HG02840 (cell line): ENCODE measurements around the gene RSPRY1.

Experiments used
- ATAC-seq: cut with Tn5 transposase; IDR thresholded peaks from one replicate; pipeline ENCODE4 v1.9.1; 2021; ENCODE audit warnings: mild to moderate bottlenecking, moderate library complexity, moderate number of reproducible peaks; ENCODE audit not compliant: unreplicated experiment, low FRiP score

The RSPRY1 gene

DNA sequence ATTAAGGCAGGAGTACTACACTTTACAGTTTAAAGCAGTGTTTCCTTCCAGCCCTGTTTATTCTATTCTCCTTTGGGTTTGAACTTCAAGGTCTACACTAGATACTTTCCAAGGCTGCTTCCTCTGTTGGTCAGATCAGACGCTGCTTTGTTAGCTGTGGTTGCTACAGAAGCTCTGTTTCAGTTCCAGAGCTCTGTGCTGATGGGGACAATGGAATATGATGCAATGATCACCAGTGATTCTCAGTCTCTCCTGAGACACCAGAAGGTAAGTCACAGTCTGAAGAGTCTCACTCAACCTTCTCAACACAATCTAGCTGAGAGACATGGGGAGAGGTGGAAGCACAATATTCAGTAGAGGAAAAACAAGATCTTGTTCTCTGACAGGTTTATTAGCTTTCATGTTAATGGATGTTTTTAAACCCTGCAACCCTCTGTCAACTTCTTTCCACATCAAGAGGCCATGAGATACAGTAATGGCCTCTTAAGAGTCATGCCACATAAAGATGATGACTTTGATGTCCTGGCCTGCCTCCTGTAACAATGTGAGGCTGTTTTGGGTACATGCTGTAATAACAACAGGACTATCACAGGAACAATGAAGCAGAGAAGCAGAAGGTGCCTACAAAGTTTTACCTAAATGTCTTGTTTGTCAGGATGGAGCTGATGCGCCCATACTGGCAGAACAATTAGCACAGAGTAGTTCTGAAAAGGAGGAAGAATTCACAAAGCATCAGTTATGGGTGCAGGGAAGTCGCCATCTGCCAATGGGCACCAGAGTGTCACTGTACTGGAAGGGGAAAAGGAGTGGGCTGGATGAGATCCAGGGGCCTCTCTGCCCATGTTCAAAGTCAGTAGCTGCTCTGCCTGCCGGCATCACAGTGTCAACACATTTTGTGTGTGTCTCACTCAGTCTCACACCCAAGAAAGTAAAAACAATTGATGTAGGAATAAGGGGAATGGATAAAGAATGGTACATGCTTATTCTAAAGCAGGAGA is 33.7 kb upstream of the RSPRY1 start:
- ATAC-seq: no peak

DNA sequence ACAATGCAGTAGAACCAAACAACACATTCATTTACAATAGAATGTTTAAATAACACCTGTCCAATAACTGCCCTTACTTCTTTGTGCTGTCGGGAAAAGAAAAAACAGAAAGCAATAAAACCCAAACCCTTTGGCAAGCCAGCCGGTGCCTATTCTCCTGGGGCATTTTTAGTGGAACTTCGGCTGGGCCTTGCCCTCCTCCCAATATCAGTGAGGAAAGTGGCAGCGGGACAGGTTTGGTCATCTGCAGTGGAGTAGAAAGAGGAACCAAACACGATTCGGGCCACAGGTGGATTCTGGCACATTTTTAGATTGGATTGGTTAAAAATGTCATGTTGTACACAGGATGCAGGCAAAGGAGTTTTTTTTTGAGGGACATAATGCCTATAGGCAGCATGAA is 32.3 kb upstream of the RSPRY1 start:
- no peak for ATAC-seq

DNA sequence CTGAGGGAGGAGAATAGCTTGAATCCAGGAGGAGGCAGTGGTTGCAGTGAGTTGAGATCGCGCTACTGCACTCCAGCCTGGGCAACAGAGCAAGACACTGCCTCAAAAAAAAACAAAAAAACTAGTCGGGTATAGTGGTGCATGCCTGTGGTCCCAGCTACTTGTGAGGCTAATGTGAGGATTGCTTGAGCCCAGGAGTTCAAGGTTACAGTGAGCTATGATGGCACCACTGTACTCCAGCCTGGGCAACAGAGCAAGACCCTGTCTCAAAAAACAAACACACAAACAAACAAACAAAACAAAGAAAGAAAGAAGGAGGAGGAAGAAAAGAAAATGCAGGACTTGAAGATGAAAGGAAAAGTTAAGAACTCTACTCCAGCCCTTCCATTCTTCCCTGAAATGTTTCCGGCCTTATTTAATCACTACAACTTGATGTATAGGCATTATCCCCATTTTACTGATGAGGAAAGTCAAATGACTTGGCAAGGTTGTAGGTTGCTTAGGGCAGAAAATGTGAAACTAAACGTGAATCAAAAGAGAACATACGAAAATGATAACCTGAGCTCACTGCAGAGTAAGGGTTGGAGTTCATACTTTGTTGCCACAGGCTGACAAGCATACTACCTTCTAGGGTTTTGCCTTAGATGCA is 30.3 kb upstream of the RSPRY1 start:
- no peak for ATAC-seq

DNA sequence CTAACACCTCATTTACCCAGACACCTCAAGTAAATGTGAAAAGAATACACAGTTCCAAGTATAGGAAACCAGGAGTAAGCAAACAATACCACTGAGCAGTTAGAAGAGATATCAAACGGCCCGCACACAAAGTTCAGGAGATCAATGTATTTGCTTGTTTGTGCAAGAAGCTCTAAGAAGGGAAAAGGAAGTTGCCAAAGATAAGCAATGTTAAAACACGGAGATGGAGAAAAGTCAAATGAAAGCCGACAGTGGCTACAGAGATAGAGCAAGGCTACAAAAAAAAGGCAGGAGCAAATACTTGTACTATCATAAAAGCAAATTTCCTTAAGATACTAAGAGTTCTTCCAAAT is 29.8 kb upstream of the RSPRY1 start:
- no peak for ATAC-seq

DNA sequence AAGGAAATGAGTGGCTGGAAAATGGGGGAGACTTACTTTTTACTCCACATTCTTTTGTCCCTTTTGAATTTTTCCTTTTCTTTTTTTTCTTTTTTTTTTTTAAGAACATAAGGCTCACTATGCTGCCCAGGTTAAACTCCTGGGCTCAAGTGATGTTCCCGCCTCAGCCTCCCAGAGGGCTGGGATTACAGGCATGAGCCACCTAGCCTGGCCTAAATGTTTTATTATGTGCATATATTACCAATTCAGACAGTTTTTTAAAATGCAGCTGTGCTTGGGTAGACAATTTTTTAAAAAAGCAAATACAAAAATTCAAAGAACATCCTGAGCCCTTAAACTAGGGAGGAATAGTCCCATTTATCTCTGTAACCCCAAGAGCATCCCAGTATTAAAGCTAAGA is 28.6 kb upstream of the RSPRY1 start:
- no peak for ATAC-seq

DNA sequence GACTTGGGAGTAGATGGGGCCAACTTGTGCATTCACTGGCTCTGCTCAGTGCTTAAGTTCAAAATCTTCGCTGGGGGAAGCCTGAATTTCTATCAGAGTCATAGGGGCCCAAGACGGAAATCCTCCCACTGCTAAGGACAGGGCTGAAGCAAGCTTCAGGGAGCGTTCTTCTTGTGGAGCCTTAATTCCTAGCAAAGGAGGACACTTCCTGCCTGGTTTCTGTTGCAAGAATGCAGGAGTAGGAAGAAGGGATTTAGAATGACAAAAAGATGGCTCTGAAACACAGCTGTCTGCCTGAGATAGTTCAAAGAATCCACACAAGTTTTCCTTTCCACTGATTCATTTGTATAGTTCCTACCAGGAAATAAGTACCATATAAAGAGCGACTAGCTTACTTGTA is 26.7 kb upstream of the RSPRY1 start:
- ATAC-seq: no peak

DNA sequence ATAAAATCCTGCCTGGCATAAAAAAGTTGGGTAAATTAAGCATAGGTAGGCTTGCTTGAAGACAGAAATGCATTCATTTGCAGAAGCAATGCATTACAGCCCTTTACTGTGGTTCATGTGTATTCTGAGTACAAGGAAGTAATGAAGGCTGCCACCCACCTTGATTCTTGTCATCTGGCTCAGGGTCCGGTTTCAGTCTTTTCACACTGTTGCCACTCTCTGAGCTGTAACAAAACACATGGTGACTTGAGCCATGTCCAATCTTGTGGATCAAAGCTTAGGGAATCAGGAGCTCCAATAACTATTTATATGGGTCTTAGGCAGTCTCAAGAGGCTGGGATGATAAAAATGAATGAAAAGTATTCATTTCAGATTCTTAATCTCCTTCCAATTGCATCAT is 22.3 kb upstream of the RSPRY1 start:
- no peak for ATAC-seq

DNA sequence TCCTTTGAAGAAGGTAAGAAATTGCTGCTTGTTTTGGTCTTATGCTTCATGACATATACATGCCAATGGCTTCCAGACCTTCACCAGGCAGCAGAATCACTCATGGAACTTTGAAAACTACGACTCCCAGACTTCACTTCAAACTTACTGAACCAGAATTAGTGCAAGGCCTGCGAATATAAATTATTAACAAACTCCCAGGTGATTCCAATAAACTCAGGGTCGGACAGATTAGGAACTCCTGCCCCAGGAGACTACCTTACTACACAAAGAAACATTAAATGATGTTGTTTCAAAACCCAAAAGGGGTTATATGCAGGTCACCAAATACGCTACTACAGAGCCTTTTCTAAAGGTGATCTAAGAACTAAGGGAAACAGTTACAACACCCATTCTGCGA is 20.6 kb upstream of the RSPRY1 start:
- no peak for ATAC-seq

DNA sequence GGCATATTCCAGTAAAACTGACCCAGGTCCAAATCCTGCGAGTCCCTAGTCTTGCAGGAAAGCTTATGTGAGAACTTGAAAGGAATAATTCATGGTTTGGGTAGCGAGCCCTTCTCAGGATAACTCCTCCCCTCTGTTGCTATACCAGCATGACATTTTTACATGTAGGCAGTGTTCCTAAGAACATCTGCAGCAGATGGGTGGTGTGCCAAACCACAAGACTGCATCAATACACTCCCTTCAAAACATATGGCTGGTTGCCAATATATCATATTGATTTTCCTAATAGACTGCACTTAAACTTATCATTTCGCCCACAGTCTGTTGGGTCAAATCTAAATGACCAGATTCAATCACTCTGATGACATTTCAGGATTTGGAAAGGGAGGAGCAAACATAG is 20.2 kb upstream of the RSPRY1 start:
- ATAC-seq: no peak

DNA sequence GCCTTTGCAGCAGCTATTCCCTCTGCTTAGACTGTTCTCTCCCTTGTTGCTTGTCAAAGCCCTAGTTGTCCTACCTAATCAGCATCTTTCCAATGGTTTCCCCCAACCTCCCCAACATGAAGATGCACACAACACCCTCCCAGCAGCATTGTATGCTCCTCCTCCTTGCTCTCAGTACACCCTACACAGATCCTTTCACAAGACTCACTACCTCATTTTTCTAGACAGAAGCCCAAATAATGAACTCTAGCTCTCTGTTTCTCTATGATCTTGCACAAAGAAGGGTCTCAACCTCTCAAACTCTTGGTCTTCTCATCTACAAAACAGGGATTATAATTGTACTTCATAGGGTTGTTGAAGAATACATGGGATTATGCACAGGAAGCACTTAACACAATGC is 19.7 kb upstream of the RSPRY1 start:
- ATAC-seq: no peak

DNA sequence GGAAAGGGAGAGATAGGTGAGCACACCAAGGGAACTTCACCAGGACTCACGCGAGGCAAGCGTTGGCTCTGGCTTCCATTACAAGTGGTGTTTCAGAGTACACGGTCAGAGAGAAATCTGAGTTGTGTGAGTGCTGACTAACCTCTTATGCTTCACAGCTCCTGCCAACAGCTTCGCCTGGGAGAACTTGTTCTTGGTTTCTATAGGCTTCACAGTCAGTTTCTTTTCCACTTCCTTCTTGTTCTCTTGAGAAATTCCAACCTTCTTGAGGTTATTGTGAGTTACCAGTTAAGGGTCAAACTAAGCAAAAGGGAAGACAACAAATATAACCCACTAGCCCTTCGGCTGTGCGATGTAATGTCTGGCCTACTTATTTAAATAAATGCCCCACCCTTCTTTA is 19.2 kb upstream of the RSPRY1 start:
- ATAC-seq: no peak

DNA sequence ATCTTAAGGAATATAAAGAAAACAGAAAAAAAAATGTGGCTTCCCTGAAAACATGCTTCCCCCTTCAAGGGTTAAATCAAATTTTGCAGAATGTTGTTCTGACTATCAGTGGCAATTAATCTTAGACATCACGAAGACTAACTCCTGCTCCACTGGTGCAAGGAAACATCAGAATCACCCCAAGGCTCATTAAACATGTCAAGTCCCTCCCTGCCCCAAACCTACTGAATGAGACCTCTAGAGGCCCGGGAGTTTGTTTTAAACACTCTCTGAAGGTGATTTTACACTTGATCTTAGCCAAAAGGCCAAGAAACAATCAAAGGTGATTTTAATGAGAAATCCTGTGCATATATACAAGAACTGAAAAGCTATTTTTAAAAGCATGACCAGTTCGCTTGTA is 18.6 kb upstream of the RSPRY1 start:
- ATAC-seq: no peak

DNA sequence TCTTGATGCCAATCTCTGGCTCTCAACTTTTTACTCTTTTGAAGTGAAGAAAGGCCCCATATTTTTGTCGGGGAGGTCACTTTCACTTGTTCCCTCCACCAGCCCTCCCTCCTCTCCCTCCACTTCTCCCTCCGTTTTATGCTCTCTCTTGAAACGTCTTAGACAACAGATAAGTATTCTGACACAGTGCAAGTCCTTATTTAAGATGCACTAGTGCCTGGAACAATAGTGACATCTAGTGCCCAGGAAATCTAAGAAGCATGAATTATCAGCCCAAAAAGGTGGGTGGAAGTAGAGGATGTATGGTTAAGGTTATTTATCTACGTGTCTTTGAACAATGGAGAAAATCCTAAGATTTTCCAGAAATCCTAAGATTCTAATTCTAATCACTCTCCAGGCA is 18.2 kb upstream of the RSPRY1 start:
- no peak for ATAC-seq

DNA sequence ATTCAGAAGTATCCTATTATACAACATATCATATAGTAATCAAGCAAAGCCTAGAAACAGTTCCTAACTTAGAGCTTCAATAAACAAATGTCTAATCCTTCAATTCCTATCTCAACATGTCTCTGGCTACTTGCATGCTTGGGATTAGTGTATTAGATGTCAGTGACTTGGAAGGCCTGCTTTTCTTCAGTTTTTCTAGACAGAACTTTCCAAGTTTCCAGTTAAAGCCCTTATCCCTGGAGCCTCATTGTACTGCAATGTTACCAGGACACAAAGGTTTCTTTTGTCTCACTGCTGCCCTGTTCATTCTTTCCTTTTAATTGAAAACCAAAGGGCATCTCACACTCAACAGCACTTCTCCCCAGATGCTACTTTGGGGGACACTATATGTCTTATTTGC is 16.8 kb upstream of the RSPRY1 start:
- ATAC-seq: no peak

DNA sequence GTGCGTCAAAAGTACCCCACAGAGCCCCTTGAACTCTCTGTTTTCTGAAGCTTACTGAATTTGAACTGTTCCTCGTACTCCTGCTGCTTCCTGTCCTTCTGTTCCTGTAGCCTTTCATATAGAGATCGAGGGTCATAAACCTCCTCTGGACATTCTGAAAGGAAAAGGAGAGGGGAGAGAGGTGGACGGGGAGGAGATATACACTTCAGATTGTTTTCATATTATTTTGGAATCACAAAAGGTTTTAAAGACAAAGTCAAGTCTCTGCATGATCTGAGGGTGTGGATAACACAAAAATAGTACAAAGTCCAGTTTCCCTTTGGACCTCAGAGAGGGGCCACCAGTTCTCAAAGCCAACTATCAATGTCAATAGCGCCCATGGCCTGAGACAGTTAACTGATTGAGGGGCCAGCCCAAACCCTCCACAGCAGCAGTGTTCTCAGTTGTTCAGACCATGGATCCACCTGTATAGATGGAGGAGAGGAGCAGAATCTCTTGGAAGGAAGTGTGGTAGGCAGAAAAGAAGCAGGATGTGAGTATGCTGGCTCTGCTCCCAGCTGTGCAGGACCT is 13.3 kb upstream of the RSPRY1 start:
- ATAC-seq: no peak

DNA sequence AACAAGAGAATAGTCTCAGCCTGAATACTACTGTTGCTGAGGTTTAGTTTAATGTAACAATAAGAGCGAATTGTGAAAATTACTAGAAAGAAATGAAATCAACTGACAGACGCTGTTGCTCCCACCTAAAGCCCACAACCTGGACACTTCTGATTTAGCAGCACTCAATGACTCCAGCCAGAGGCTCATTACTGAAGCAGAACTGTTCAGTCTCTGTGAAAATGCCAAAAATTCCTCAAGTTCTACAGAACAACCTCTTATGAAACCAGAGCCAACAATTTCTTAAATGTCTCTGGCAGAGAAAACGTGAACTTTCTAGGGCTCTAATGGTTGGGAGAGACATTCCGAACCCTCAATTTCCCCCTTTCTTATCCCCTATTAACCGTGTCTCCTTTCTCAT is 10.2 kb upstream of the RSPRY1 start:
- ATAC-seq: no peak

DNA sequence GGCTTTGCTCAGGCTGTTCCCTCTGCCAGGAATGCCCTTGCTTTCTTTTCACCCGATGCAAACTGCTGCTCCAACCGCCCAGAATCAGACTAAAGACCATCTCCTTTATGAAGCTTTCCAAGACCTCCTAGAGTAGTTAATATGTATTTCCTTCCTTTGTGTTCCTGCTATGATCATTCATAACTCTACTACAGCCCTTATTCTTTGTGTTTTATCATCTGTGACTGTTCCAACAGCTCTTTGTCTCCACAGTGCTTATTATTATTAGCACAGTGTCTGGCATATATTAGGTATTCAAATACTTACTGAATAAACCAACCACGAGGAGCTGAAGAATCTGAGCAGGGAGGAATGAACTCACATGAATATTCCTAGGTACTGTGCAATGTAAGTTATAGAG is 7.9 kb upstream of the RSPRY1 start:
- ATAC-seq: no peak

DNA sequence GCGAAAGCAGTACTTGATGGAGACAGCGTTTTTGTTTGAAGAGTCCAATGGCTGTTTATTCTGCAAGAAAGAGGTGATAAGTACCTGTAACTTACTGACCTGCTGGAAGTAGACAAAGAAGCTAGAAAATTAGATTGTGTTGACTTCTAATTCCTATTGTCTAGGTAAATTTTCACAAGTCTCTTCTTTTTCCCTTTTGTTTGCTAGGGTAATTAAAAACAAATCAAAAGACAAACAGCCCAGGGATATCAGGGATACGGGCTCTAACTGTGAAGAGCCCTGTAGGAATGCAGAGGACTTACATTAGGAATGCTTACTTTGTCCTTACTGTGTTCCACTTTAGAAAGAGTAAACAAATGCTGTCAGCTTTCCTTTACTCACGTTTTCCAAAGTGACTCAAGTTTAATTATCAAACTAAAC is 7.3 kb upstream of the RSPRY1 start:
- ATAC-seq: no peak

DNA sequence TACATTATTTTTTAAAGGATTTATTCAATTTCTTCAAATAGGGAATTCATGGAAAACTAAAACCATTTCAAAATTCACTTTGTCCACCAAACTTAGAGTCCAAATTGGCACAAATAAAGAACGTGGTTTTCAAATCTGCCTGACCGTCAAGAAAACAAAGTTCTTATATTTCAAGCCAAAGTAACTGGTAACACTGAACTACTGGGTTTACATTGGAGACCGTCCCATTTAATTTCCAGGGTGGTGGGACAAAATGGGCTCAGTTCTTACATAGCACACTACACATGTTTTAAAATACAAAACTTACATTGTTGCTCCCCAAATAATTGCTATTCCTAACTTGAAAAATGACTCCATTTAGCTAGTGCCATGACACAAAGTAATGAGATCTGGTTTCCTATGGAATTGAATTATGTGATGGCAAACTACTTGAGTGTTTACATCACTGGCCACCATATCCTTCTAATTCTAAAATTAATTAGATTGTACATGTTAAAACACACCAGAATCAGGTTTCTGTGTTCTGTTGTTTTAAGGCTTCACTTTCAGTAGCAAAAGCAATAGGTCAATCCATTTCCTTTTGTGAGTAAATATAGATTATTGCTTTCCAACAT is 6.8 kb upstream of the RSPRY1 start:
- no peak for ATAC-seq

DNA sequence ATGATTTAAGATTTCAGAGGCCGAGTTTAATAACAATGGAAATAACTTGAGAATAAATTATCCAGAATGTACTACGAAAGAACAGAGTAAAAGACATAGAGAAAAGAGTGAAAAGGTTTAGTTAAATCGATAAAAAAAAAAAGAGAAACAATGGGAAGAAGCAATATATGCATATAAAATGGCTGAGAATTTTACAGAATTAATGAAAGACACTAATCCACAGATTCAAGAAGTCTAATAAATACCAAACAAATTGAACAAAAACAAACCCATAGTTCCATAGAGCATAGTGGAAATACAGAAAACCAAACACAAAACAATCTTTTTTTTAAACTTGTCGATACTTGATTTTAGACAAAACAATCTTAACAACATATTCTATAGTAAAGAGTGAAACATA is 2.0 kb upstream of the RSPRY1 start:
- no peak for ATAC-seq

DNA sequence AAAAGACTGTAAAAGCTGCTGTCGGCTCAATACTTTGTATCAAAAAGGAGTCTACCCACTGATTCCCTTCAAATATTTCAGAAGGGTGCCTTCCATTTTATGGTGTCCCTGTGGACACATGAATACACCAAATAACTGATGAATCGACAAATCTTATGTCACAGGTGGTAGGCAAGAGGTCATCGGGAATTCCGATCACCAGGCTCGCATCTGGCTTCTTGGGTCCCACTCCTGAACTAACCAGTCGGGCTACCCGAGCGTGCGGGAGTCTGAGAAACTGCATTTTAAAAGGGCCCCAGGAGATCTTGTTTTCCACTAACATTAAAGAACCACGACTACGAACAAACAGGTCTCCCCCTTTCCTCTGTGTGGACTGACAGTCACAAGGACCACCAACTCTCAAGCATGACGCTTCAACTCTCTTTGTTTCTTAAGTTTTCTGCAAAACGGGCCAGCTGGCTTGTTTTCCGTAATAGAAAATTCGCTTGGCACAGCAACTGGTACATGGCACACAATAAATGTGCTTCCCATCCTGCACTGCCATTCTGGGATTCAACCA is 1.2 kb upstream of the RSPRY1 start:
- ATAC-seq: no peak
